ENCODE measurements around the gene PDIA4.

DNA sequence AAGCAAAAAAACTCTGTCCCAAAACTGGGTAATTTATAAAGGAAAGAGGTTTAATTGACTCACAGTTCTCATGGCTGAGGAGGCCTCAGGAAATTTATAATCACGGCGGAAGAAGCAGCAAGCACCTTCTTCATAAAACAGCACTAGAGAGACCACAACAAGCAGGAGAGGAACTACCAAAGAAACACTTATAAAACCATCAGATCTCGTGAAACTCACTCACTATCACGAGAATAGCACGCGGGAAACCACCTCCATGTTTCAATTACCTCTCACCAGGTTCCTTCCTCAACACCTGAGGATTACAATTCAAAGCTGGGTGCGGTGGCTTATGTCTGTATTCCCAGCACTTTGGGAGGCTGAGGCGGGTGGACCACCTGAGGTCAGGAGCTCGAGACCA, 48.5 kb downstream of the PDIA4 start:
- TF ChIP-seq, protein P1, sequence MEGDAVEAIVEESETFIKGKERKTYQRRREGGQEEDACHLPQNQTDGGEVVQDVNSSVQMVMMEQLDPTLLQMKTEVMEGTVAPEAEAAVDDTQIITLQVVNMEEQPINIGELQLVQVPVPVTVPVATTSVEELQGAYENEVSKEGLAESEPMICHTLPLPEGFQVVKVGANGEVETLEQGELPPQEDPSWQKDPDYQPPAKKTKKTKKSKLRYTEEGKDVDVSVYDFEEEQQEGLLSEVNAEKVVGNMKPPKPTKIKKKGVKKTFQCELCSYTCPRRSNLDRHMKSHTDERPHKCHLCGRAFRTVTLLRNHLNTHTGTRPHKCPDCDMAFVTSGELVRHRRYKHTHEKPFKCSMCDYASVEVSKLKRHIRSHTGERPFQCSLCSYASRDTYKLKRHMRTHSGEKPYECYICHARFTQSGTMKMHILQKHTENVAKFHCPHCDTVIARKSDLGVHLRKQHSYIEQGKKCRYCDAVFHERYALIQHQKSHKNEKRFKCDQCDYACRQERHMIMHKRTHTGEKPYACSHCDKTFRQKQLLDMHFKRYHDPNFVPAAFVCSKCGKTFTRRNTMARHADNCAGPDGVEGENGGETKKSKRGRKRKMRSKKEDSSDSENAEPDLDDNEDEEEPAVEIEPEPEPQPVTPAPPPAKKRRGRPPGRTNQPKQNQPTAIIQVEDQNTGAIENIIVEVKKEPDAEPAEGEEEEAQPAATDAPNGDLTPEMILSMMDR (conservative IDR thresholded peaks at IDR 0.05 in 1 of 2, IDR thresholded peaks at IDR 0.05 in 1 of 2; ENCODE audit: low read depth in 1 of 2, low read length in 2 of 2) = no peak
- no peak for TF ChIP-seq EZH2 (IDR thresholded peaks at IDR 0.05; ENCODE audit: low read length, missing control alignments)

Data from fibroblast of lung (primary cell).